Smooth muscle cell of the brain vasculature (primary cell): Measurements from ENCODE around the gene MCIDAS.

Experiments
- DNase-seq: peaks from one replicate; pipeline ENCODE4 v3.0.0-alpha.2; 2012; ENCODE audit warnings: low read depth, low spot score

MCIDAS gene

GRCh38 chr5:55226934-55227663 is at the start of gene MCIDAS:
TSS of gene MCIDAS (minus strand) at chr5:55227315. CDS start at chr5:55227138, 177 bp downstream.
- DNase-seq, result no peak

GRCh38 chr5:55276771-55277170 is 49.7 kb upstream of the MCIDAS start:
- no peak for DNase-seq

GRCh38 chr5:55258339-55258738 is 31.2 kb upstream of the MCIDAS start:
- no peak for DNase-seq

- DNase-seq, result no peak
These were observed 27.7 kb upstream of the MCIDAS start for GRCh38 chr5:55254802-55255201.

GRCh38 chr5:55250064-55250463 is 22.9 kb upstream of the MCIDAS start:
- no peak for DNase-seq

- DNase-seq, result no peak
These were observed 14.6 kb upstream of the MCIDAS start for GRCh38 chr5:55241746-55242145.

GRCh38 chr5:55236800-55237199 is 9.7 kb upstream of the MCIDAS start:
- no peak for DNase-seq

- no peak for DNase-seq
These were observed 7.1 kb upstream of the MCIDAS start for GRCh38 chr5:55234121-55234700.

- DNase-seq, result no peak
These were observed 6.1 kb upstream of the MCIDAS start, which contains the start of gene CCNO for GRCh38 chr5:55232985-55233928. TSS of gene CCNO (minus strand) at chr5:55233608. CDS start at chr5:55233523, 85 bp downstream.

- no peak for DNase-seq
These were observed 5.3 kb upstream of the MCIDAS start for GRCh38 chr5:55232271-55232984.

GRCh38 chr5:55231919-55232270 is 4.8 kb upstream of the MCIDAS start:
- DNase-seq, result no peak

GRCh38 chr5:55231029-55231918 is 4.2 kb upstream of the MCIDAS start:
- no peak for DNase-seq

- DNase-seq, result no peak
These were observed 3.0 kb upstream of the MCIDAS start for GRCh38 chr5:55230086-55230629.

- no peak for DNase-seq
These were observed 732 bp upstream of the MCIDAS start for GRCh38 chr5:55227664-55228430.

- DNase-seq, result no peak
These were observed 835 bp downstream of the MCIDAS start for GRCh38 chr5:55226027-55226933.

GRCh38 chr5:55225346-55225745 is 1.8 kb downstream of the MCIDAS start:
- no peak for DNase-seq

GRCh38 chr5:55223812-55224240 is 3.3 kb downstream of the MCIDAS start:
- no peak for DNase-seq
